ACC112 (cell line): ENCODE measurements around the gene MRGPRE.

Source experiments
- H2AFZ ChIP-seq: fragments of 200-600 bp; sonication (generic); one replicate; pipeline ENCODE4 v1.6.0; 2017; ENCODE audit warnings: antibody characterized with exemption, low read length; ENCODE audit not compliant: unreplicated experiment
- H3K27ac ChIP-seq: fragments of 200-600 bp; sonication (generic); 2 replicates; pipeline ENCODE4 v1.5.1; 2014; ENCODE audit warnings: low read depth, mild to moderate bottlenecking, antibody characterized with exemption, low read length, moderate library complexity
- H3K27me3 ChIP-seq: fragments of 200-600 bp; sonication (generic); 2 replicates; pipeline ENCODE4 v1.6.1; 2014; ENCODE audit warnings: mild to moderate bottlenecking, antibody characterized with exemption, low read length, moderate library complexity, mixed read lengths; ENCODE audit not compliant: insufficient read depth
- H3K36me3 ChIP-seq: fragments of 200-600 bp; sonication (generic); 2 replicates; pipeline ENCODE4 v1.6.1; 2016; ENCODE audit warnings: mild to moderate bottlenecking, antibody characterized with exemption, low read length, moderate library complexity, mixed read lengths; ENCODE audit not compliant: insufficient read depth
- H3K4me1 ChIP-seq: fragments of 200-600 bp; sonication (generic); one replicate; pipeline ENCODE4 v1.6.1; 2016; ENCODE audit warnings: low read length, mixed read lengths; ENCODE audit not compliant: insufficient read depth, unreplicated experiment, control insufficient read depth
- H3K4me3 ChIP-seq: fragments of 200-600 bp; sonication (generic); 2 replicates; pipeline ENCODE4 v1.5.1; 2014; ENCODE audit warnings: mild to moderate bottlenecking, low read depth, low read length
- H3K79me2 ChIP-seq: fragments of 200-600 bp; sonication (generic); one replicate; pipeline ENCODE4 v1.6.0; 2016; ENCODE audit warnings: low read length; ENCODE audit not compliant: control insufficient read depth, unreplicated experiment, insufficient read depth

MRGPRE gene

GRCh38 chr11:3243880-3244279 lies 11.7 kb upstream of the MRGPRE start:
- Histone ChIP-seq H3K79me2 (no peaks in the 10 kb centered on the region), H3K4me3 (no peak overlapping the region), H2AFZ (no peak overlapping the region), H3K27me3 (peaks cover 60% of the 10 kb centered on the region), H3K36me3 (no peaks in the 10 kb centered on the region), H3K27ac (no peak overlapping the region), H3K4me1 (no peaks in the 10 kb centered on the region)

DNA sequence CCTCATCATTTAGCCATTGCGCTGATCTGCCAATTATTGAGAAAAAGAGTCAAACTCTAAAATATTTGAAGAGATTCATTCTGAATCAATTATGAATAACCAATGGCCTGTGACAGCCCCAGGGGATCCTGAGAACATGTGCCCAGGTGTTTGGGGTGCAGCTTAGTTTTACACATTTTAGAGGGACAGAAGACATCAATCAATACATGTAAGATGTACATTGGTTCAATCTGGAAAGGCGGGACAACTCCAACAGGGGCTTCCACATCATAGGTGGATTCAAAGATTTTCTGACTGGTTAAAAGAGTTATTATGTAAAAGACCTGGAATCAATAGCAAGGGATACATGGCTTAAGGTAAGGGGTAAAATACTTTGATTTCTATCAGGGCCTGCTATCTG lies 4.9 kb upstream of the MRGPRE start:
- Histone ChIP-seq H3K4me3 (no peak overlapping the region), H3K27me3 (peaks cover 88% of the 10 kb centered on the region), H3K4me1 (no peaks in the 10 kb centered on the region), H3K27ac (no peak overlapping the region), H3K79me2 (no peaks in the 10 kb centered on the region), H2AFZ (no peak overlapping the region), H3K36me3 (no peaks in the 10 kb centered on the region)

DNA sequence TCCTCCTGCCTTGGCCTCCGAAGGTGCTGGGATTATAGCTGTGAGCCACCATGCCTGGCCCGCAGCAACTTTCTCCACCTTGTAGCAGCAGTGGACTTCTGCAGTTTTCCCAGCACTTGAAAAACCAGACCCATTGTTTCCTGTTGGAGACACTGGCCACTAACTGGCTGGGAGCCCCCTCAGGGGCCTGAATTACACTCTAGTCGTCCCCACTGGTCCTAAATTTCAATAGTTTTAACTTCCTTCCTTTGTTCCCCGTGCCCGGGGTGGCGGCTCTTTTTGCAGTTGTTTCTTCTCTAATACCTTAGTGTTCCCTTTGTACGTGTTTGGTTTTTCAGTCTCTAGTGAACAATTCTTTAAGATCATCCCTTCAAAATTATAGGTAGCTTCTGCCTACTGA lies 2.6 kb upstream of the MRGPRE start:
- H3K36me3 ChIP-seq = no peaks in the 10 kb centered on the region
- H3K27ac ChIP-seq = no peak overlapping the region
- H2AFZ ChIP-seq = no peak overlapping the region
- no peaks in the 10 kb centered on the region for H3K4me1 ChIP-seq
- H3K4me3 ChIP-seq = no peak overlapping the region
- no peaks in the 10 kb centered on the region for H3K79me2 ChIP-seq
- H3K27me3 ChIP-seq = peaks cover 93% of the 10 kb centered on the region

GRCh38 chr11:3232956-3233355 lies 739 bp upstream of the MRGPRE start:
- Histone ChIP-seq H3K4me1 (no peaks in the 10 kb centered on the region), H3K27me3 (peaks cover 80% of the 10 kb centered on the region), H2AFZ (no peak overlapping the region), H3K79me2 (no peaks in the 10 kb centered on the region), H3K36me3 (no peaks in the 10 kb centered on the region), H3K27ac (no peak overlapping the region), H3K4me3 (no peak overlapping the region)

DNA sequence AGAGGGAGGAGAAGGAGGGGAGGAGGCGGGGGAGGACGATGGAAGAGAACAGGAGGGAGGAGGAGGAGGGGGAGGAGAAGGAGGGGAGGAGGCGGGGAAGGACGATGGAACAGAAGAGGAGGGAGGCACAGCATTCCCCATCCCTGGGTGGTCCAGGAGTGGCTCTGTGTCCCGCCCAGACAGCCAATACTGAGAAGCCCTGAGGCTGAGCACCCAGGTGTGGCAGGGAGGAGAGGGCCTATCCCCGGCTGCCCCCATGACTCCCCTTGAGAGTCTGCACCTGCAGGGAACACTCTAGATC lies 717 bp downstream of the MRGPRE start:
- no peaks in the 10 kb centered on the region for H3K36me3 ChIP-seq
- no peak overlapping the region for H3K4me3 ChIP-seq
- H2AFZ ChIP-seq = no peak overlapping the region
- H3K79me2 ChIP-seq = no peaks in the 10 kb centered on the region
- no peaks in the 10 kb centered on the region for H3K4me1 ChIP-seq
- peaks cover 68% of the 10 kb centered on the region for H3K27me3 ChIP-seq
- H3K27ac ChIP-seq = no peak overlapping the region

GRCh38 chr11:3230636-3231549 lies 1.3 kb downstream of the MRGPRE start:
- H3K27me3 ChIP-seq = peaks cover 64% of the 10 kb centered on the region

GRCh38 chr11:3229673-3230630 lies 2.3 kb downstream of the MRGPRE start:
- H3K4me3 ChIP-seq = no peak overlapping the region
- no peak overlapping the region for H2AFZ ChIP-seq
- H3K4me1 ChIP-seq = no peaks in the 10 kb centered on the region
- H3K79me2 ChIP-seq = no peaks in the 10 kb centered on the region
- H3K27me3 ChIP-seq = peaks cover 54% of the 10 kb centered on the region
- no peaks in the 10 kb centered on the region for H3K36me3 ChIP-seq
- no peak overlapping the region for H3K27ac ChIP-seq

More at GRCh38 chr11:3230636-3231549, 1.3 kb downstream of the MRGPRE start:
- Histone ChIP-seq H3K4me3 (no peak overlapping the region), H3K4me1 (no peaks in the 10 kb centered on the region), H3K79me2 (no peaks in the 10 kb centered on the region), H2AFZ (no peak overlapping the region), H3K36me3 (no peaks in the 10 kb centered on the region), H3K27ac (no peak overlapping the region)

GRCh38 chr11:3228445-3228829 lies 3.8 kb downstream of the MRGPRE start:
- H3K79me2 ChIP-seq = no peaks in the 10 kb centered on the region
- peaks cover 51% of the 10 kb centered on the region for H3K27me3 ChIP-seq
- H3K36me3 ChIP-seq = no peaks in the 10 kb centered on the region
- no peaks in the 10 kb centered on the region for H3K4me1 ChIP-seq
- no peak overlapping the region for H3K27ac ChIP-seq
- no peak overlapping the region for H3K4me3 ChIP-seq
- no peak overlapping the region for H2AFZ ChIP-seq

- no peaks in the 10 kb centered on the region for H3K36me3 ChIP-seq
- H3K4me3 ChIP-seq = no peak overlapping the region
- H3K27ac ChIP-seq = no peak overlapping the region
- no peaks in the 10 kb centered on the region for H3K4me1 ChIP-seq
- H3K27me3 ChIP-seq = peaks cover 50% of the 10 kb centered on the region
- no peak overlapping the region for H2AFZ ChIP-seq
- no peaks in the 10 kb centered on the region for H3K79me2 ChIP-seq
Measured at GRCh38 chr11:3227568-3228444, 4.4 kb downstream of the MRGPRE start.

GRCh38 chr11:3226846-3227567 lies 5.2 kb downstream of the MRGPRE start:
- Histone ChIP-seq H2AFZ (no peak overlapping the region), H3K27me3 (peaks cover 50% of the 10 kb centered on the region), H3K27ac (no peak overlapping the region), H3K36me3 (no peaks in the 10 kb centered on the region), H3K4me1 (no peaks in the 10 kb centered on the region), H3K4me3 (no peak overlapping the region), H3K79me2 (no peaks in the 10 kb centered on the region)
